Camera-type eye (tissue), 1 donor: ENCODE data around the gene GPRIN3. TPM values are rescaled to one million over a fixed set of nuclear protein-coding genes. Genes with fewer than 3 reads are reported as not detected.

Experiments
- total RNA-seq: library from RNA; depleted of rRNA; stranded (reverse); fragments of >200 nt; gene quantifications from one replicate; pipeline ENCODE4 v1.2.3, GENCODE V29; 2014

Gene GPRIN3
- 33.2 TPM for total RNA-seq

GRCh38 chr4:89307446-89308160 is at the start of gene GPRIN3:
Gene GPRIN3 (minus strand): TSS chr4:89307800. CDS start chr4:89250110, 57,690 bp downstream.

Other genes starting within 250 kb of the GPRIN3 start
- 23.9 TPM for gene TIGD2, start 196.3 kb downstream of the GPRIN3 start, total RNA-seq